Measurements from ENCODE around the gene KRTAP4-12.
"Not testable (repeated sequence)": the region's sequence is repeated elsewhere in the genome, so short reads cannot be mapped to it uniquely, and the experiment has no call there.

The KRTAP4-12 gene

DNA sequence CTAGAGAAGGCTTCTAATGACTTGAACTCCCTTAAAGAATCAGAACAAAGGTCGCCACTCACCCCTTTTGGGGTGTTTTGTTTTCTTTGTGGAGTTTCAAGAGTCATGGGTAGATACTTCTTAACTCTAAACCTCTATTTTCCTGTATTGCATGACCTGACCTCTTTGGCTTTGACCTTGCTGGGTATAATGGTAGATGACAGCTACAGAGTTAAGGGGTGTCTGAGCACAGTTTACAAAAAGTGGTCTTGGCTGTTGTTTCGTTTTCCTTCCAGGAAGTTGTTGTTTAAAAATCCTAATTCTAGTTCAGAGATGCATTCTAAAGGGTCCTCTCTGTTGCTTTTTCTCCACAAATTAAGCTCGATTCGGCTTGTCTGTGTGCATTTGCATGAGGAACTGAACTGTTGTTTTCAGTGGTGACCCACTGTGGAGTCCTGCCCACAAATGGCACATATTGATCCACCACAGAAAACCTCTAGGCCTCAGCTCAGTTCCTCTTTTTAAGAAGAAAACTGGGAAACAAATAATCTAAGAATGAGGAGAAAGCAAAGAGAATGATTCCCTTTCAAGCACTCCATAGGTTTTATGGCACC is 35.1 kb downstream of the KRTAP4-12 start:
- DNase-seq (ENCODE audit: low spot score): not testable (repeated sequence)

DNA sequence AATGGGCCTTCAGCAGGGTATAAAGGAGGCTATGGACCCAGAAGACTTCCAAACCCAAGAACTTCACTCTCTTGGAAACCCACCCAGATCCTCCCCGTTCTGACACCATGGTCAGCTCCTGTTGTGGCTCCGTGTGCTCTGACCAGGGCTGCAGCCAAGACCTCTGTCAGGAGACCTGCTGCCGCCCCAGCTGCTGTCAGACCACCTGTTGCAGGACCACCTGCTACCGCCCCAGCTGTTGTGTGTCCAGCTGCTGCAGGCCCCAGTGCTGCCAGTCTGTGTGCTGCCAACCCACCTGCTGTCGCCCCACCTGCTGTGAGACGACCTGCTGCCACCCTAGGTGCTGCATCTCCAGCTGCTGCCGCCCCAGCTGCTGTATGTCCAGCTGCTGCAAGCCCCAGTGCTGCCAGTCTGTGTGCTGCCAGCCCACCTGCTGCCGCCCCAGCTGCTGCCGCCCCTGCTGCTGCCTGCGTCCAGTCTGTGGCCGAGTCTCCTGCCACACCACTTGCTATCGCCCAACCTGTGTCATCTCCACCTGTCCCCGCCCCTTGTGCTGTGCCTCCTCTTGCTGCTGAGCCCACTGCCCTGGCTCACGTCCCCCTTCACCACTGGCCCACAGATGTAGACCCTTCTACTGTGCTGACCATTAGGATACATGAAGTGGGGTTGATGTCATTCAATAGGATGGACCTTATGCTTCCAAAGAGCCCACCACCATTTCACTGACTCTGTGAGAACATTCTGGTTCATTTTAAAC is 39.7 kb downstream of the KRTAP4-12 start, which contains the start of gene KRTAP4-7:
KRTAP4-7 (plus strand) TSS at position 51 of the 757 bp plus-strand sequence; CDS start at position 108, 57 bp downstream.
- not testable (repeated sequence) for DNase-seq (ENCODE audit: low spot score)

DNA sequence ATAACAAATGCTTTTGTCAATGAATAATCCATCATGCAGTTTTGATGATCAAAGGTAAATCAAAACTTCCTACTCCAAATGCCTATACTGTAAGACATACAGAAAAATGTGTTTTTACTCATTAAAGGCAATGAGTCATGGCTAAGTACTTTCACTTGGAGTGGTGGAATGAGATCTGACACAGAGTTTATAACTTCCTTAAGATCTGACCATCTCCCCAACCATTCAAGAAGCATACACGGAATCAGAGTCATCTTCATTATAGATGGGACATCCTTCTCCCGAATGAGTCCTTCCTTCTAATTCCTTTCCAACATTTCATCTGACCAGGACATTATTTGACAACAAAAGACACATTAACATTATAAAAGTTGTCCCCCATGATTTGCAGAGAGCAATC is 40.6 kb downstream of the KRTAP4-12 start:
- DNase-seq (ENCODE audit: low spot score): not testable (repeated sequence)

DNA sequence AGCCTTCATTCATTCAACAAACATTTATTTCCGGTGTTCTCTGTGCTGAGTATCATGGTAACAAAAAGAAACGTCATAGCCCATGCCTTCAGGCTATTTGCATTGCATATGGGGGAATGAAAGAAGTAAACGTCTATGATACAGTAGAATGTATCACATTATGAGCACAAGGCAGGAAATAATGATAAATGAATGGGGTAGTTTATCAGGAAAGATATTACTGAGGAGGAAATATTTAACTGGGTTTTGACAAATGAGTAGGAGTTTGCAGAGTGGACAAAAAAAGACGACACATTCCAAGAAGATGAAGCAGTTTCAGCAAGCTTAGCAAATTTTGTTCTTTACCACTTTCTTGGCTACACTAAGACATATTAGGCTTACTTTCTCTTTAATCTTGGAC is 41.4 kb downstream of the KRTAP4-12 start:
- no peak for DNase-seq (ENCODE audit: low spot score)

DNA sequence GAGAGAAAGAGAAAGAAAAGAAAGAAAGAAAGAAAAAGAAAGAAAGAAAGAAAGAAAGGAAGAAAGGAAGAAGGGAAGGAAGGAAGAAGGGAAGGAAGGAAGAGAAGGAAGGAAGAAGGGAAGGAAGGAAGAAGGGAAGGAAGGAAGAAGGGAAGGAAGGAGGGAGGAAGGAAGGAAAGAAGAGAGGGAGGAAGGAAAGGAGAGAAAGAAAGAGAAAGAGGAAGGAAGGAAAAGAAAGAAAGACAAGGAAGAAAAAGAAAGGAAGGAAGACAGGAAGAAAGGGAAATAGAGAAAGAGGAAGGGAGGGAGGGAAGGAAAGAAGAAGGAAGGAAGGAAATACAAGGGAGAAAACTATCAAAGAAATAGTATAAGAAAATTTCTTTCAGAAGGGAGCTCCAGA is 47.2 kb downstream of the KRTAP4-12 start:
- DNase-seq (ENCODE audit: low spot score): no peak

DNA sequence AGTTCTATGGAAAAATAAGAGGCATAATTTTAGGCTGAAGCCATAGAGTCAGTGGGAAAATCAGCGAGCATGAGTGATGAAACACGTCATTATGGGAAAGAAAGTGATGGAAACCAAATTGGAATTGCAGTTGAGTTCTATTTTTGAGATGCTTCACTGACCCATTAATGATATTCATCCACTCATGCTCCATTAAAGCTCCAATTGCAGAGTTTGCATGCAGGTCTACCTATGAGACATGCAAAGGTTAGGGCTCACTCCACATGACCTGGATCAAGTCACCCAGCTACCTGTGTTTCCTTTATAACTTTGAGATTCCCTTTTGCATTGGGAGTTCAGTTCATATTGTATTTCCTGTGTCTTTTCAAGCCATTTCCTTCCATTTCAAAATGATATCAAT is 50.3 kb downstream of the KRTAP4-12 start:
- DNase-seq (ENCODE audit: low spot score): no peak

Data from HuH-7.5 (cell line).